Measurements from ENCODE around the gene CTXND2. TPM values are rescaled to one million over a fixed set of nuclear protein-coding genes. Genes with fewer than 3 reads are reported as not detected.

CTXND2 gene
- total and polyA plus RNA-seq, 2 of the 8 experiments (the other 6 are each of a cell fraction or from before 2014, with no cell fraction given) = not detected

DNA sequence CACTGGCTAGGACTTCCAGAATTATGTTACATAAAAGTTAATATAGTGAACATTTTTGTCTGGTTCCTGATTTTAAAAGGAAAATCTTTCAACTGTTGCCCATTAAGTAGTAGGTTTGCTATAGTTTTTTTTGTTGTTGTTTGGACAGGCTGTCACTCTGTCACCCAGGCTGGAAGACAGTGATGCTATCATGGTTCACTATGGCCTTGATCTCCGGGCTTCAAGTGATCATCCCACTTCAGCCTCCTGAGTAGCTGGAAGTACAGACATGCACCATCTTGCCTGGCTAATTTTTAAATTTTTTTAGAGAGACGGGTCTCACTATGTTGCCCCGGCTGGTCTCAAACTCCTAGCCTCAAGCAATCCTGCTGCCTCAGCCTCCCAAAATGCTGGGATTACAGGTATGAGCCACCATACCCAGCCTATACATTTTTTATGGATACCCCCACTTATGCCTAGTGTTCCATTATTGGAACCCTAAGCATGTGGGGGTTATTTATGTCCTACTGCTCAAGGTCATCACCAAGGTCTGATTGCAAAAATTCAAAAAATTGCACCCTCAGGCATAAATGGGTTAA, 6.5 kb downstream of the CTXND2 start (continued):
- no peak for TF ChIP-seq CHD7 (IDR thresholded peaks at IDR 0.05; ENCODE audit: insufficient replicate concordance, low read length)
- TF ChIP-seq CBX5 (IDR thresholded peaks at IDR 0.05; ENCODE audit: low read depth, low read length) = no peak
- TF ChIP-seq SRF (IDR thresholded peaks at IDR 0.05; ENCODE audit: low read depth, low read length) = no peak
- no peak for TF ChIP-seq TAF1 (IDR thresholded peaks at IDR 0.05; ENCODE audit: low read depth, low read length)
- TF ChIP-seq CTCF (IDR thresholded peaks at IDR 0.05; ENCODE audit: control extremely low read depth in 1 of 3, insufficient read depth in 1 of 3, low read depth in 1 of 3, low read length in 3 of 3) = no peak
- no peak for TF ChIP-seq CHD1 (IDR thresholded peaks at IDR 0.05; ENCODE audit: low read depth, low read length)

Data from H1 (cell line).